Uterus (tissue), 2 donors: Measurements from ENCODE around the gene PRKACG.

Experiments used
- POLR2A ChIP-seq, 2 donors: fragments of 450-650 bp; IDR thresholded peaks; one replicate each; pipeline ENCODE4 v1.6.1; 2016; ENCODE audit warnings: antibody characterized with exemption in 2 of 2, mild to moderate bottlenecking in 1 of 2, moderate library complexity in 1 of 2
- TF ChIP-seq, protein P1 (sequence below), 4 experiments: fragments of 200-600 bp in 2 of 4; fragments of 450-650 bp in 2 of 4; sonication (generic) in 2 of 4; IDR thresholded peaks; one replicate each; pipeline ENCODE4 v1.5.1; 2016 to 2019; ENCODE audit warnings: antibody characterized with exemption in 4 of 4, mild to moderate bottlenecking in 2 of 4, moderate library complexity in 1 of 4

DNA sequence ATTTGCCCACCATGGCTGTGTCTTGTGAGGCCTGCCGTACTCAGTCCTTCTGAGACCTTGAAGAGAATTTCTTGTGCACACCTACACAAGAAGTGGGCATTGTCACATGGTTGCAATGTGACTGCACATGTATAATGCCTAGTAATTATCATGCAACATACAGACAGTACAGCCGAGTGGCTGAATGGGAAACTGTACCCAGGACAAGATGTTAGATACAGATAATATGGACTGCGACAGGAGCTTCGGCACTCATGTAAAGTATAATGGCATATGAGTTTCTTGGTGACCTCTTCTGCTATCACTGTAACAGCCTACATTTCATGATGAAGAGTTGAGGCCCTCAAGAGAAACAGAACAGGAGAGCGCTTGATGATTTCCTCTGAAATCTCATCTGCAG lies 4.8 kb upstream of the PRKACG start:
- TF ChIP-seq, protein P1, sequence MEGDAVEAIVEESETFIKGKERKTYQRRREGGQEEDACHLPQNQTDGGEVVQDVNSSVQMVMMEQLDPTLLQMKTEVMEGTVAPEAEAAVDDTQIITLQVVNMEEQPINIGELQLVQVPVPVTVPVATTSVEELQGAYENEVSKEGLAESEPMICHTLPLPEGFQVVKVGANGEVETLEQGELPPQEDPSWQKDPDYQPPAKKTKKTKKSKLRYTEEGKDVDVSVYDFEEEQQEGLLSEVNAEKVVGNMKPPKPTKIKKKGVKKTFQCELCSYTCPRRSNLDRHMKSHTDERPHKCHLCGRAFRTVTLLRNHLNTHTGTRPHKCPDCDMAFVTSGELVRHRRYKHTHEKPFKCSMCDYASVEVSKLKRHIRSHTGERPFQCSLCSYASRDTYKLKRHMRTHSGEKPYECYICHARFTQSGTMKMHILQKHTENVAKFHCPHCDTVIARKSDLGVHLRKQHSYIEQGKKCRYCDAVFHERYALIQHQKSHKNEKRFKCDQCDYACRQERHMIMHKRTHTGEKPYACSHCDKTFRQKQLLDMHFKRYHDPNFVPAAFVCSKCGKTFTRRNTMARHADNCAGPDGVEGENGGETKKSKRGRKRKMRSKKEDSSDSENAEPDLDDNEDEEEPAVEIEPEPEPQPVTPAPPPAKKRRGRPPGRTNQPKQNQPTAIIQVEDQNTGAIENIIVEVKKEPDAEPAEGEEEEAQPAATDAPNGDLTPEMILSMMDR (IDR thresholded peaks at IDR 0.05): no peak
- TF ChIP-seq POLR2A (IDR thresholded peaks at IDR 0.05): no peak
